Coronary artery (tissue), 2 donors: ENCODE measurements around the gene CELF6.

Experiments used
- DNase-seq: peaks from one replicate; pipeline ENCODE4 v3.0.0-alpha.2; 2017; ENCODE audit warnings: low spot score
- H3K27ac ChIP-seq, 2 donors: fragments of 200-600 bp; sonication (generic); one replicate each; pipeline ENCODE4 v1.5.1; 2016 to 2019
- H3K4me3 ChIP-seq: fragments of 200-600 bp; sonication (generic); 2 replicates; pipeline ENCODE4 v1.5.1; 2016; ENCODE audit warnings: mild to moderate bottlenecking, moderate library complexity
- TF ChIP-seq, protein P1 (sequence below): fragments of 200-600 bp; sonication (generic); IDR thresholded peaks from one replicate; pipeline ENCODE4 v1.5.1; 2019; ENCODE audit warnings: antibody characterized with exemption

The CELF6 gene

DNA sequence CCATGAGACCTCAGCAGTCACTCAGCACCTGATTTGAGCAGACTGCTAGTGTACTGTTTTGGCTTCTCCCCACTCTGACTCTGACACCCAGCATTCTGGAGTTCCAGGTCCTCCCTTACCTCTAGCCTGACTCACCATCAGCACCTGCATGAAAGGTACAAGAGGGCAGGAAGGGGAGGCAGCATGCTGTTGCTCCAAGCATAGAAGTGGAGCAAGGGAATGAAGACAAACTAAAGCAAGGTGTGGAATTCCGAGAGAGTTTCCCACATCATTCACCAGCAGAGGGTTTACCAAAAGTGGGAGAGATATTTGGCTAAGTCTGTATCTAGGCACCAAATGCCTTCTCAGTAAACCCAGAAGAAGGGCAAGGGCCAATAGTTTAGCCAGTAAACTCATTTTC, 34.5 kb upstream of the CELF6 start:
- Histone ChIP-seq H3K27ac (no peak overlapping the region), H3K4me3 (no peak overlapping the region)
- DNase-seq, result no peak
- TF ChIP-seq, protein P1, sequence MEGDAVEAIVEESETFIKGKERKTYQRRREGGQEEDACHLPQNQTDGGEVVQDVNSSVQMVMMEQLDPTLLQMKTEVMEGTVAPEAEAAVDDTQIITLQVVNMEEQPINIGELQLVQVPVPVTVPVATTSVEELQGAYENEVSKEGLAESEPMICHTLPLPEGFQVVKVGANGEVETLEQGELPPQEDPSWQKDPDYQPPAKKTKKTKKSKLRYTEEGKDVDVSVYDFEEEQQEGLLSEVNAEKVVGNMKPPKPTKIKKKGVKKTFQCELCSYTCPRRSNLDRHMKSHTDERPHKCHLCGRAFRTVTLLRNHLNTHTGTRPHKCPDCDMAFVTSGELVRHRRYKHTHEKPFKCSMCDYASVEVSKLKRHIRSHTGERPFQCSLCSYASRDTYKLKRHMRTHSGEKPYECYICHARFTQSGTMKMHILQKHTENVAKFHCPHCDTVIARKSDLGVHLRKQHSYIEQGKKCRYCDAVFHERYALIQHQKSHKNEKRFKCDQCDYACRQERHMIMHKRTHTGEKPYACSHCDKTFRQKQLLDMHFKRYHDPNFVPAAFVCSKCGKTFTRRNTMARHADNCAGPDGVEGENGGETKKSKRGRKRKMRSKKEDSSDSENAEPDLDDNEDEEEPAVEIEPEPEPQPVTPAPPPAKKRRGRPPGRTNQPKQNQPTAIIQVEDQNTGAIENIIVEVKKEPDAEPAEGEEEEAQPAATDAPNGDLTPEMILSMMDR, result no peak

GRCh38 chr15:72353266-72353665, 33.3 kb upstream of the CELF6 start:
- no peak for DNase-seq
- TF ChIP-seq, protein P1, result no peak
- no peak overlapping the region for H3K27ac ChIP-seq
- no peak overlapping the region for H3K4me3 ChIP-seq

DNA sequence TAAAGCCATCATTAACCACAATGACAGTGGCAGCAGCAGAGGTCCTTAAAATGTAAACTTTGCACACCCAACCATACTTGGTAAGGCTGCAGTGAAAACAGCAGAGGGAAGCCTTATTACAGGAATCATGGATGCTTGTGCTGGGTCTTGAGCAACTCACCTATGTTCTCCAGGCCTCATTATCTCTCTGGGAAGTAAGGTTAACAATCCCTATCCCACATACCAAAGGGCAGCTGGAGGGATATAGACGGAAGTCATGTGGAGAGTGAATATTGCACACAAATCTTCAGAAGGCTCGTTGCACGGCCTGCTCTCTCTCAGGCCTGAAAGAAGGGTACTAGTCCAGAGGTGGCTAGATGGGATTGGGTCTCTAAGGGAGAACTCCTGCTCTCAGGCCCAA, 25.8 kb upstream of the CELF6 start:
- TF ChIP-seq, protein P1, result no peak
- no peak overlapping the region for H3K4me3 ChIP-seq
- no peak overlapping the region for H3K27ac ChIP-seq
- DNase-seq, result no peak

DNA sequence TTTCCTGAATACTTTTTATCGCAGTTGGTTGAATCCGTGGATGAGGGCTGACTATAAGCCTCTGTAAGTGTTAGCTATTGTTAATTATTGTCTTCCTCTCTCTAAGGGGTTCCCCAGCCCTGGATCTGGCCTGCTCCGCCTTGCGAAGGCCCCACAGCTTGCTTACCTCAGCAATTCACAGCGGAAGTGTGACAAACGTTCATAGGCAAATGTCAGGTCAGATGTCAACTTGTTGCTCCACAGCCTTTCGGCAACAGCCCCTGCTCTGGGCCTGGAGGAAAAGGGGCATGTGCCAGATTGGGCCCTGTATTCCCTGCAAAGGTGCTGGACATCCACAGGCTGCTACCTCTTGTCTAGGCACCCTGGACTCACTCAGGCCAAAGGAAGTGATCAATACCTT, 25.3 kb upstream of the CELF6 start:
- DNase-seq, result no peak
- Histone ChIP-seq H3K4me3 (no peak overlapping the region), H3K27ac (no peak overlapping the region)
- TF ChIP-seq, protein P1, result no peak

DNA sequence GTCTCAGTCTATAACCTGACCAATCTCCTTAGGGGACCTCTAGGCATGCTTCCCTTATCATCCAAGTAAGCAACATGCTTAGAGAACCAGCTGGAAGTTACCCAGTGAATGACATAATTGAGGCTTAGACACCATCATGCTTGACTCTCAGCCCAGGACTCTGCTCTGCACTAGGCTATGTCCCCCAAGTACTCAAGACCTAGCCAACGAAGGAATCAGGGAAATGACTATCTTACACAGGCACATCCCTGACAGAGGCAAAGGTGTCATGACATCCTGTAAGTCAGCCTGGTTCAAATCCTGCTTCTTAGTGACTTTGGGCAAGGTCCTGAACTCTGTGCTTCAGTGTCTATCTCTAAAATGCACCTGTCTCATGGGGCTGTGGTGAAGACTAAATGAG, 24.6 kb upstream of the CELF6 start:
- no peak for DNase-seq
- Histone ChIP-seq H3K27ac (no peak overlapping the region), H3K4me3 (no peak overlapping the region)
- TF ChIP-seq, protein P1, result no peak

DNA sequence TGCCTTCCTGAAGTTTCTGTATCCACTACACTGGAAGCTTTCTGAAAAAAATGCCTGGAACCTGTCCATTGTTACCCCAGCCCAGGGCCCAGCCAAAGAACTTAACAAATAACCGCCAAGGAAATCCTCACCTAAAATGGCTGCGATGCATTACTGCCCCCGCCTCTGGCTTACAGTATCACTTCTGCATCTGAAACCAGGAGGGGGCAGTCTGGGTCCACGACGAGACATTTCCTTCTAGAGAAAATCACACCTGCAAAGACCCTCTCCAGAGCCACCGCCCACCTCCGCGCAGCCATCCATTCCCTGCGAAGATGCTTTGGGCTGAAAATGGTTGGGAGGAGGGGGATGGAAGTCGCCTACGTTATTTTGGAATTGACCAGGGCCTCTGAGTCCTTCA, 22.4 kb upstream of the CELF6 start:
- DNase-seq, result no peak
- Histone ChIP-seq H3K4me3 (no peak overlapping the region), H3K27ac (no peak overlapping the region)
- TF ChIP-seq, protein P1, result no peak

- no peak overlapping the region for H3K27ac ChIP-seq
- no peak for DNase-seq
- H3K4me3 ChIP-seq, result no peak overlapping the region
- TF ChIP-seq, protein P1, result no peak
Observed at GRCh38 chr15:72341361-72341760, 21.4 kb upstream of the CELF6 start.
